Subcutaneous adipose tissue (tissue), 4 donors: ENCODE data around the gene CNTNAP2. TPM values are rescaled to one million over a fixed set of nuclear protein-coding genes. Genes with fewer than 3 reads are reported as not detected.

ENCODE experiments used
- CTCF ChIP-seq: fragments of 450-650 bp; IDR thresholded peaks from one replicate; pipeline ENCODE4 v1.5.1; 2016; ENCODE audit warnings: low read depth, mild to moderate bottlenecking, control low read depth, antibody characterized with exemption, moderate library complexity
- total RNA-seq, 4 donors: library from RNA; depleted of rRNA; stranded (reverse); fragments of >200 nt; gene quantifications; one replicate each; pipeline ENCODE4 v1.1.0, GENCODE V29; 2016

CNTNAP2 gene
- total RNA-seq, 4 donors from 2014 or later: not detected

- TF ChIP-seq CTCF: no peak
Measured at GRCh38 chr7:146787266-146787665, 670.7 kb downstream of the CNTNAP2 start.

GRCh38 chr7:146788008-146788407 lies 671.4 kb downstream of the CNTNAP2 start:
- TF ChIP-seq CTCF: no peak

- no peak for TF ChIP-seq CTCF
Measured at GRCh38 chr7:146791344-146792285, 675.0 kb downstream of the CNTNAP2 start.

- no peak for TF ChIP-seq CTCF
Measured at GRCh38 chr7:146804620-146805019, 688.0 kb downstream of the CNTNAP2 start.

GRCh38 chr7:146805082-146805481 lies 688.5 kb downstream of the CNTNAP2 start:
- no peak for TF ChIP-seq CTCF

- no peak for TF ChIP-seq CTCF
Measured at GRCh38 chr7:146826329-146826728, 709.7 kb downstream of the CNTNAP2 start.

- no peak for TF ChIP-seq CTCF
Measured at GRCh38 chr7:146830686-146831085, 714.1 kb downstream of the CNTNAP2 start.
